ENCODE measurements around the gene TBCA. TPM values are rescaled to one million over a fixed set of nuclear protein-coding genes. Genes with fewer than 3 reads are reported as not detected.

The TBCA gene
- total RNA-seq, 2 donors from 2014 or later = 70.0 TPM

DNA sequence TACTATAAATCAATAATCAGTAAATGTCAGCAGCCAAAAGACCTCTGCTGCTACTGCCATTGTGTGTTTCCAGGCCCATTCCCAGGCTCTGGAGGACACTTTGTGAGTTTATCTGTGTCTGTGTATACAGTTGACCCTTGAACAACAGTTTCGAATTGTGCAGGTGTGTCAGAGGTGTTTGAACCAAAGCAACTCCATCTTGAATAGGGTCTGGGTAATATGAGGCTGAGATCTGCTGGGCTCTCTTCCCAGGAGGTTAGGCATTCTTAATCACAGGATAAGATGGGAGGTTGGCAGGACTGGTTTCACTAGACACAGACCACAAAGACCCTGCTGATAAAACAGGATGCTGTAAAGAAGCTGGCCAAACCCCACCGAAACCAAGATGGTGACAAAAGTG is 2.3 kb upstream of the TBCA start:
- no peaks in the 10 kb centered on the region for H3K9me3 ChIP-seq
- TF ChIP-seq, protein P1, sequence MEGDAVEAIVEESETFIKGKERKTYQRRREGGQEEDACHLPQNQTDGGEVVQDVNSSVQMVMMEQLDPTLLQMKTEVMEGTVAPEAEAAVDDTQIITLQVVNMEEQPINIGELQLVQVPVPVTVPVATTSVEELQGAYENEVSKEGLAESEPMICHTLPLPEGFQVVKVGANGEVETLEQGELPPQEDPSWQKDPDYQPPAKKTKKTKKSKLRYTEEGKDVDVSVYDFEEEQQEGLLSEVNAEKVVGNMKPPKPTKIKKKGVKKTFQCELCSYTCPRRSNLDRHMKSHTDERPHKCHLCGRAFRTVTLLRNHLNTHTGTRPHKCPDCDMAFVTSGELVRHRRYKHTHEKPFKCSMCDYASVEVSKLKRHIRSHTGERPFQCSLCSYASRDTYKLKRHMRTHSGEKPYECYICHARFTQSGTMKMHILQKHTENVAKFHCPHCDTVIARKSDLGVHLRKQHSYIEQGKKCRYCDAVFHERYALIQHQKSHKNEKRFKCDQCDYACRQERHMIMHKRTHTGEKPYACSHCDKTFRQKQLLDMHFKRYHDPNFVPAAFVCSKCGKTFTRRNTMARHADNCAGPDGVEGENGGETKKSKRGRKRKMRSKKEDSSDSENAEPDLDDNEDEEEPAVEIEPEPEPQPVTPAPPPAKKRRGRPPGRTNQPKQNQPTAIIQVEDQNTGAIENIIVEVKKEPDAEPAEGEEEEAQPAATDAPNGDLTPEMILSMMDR (IDR thresholded peaks at IDR 0.05) = no peak
- no peak overlapping the region for H3K27ac ChIP-seq
- no peaks in the 10 kb centered on the region for H3K27me3 ChIP-seq (replicated peaks; ENCODE audit: insufficient read depth)
- ATAC-seq (ENCODE audit: insufficient number of reproducible peaks, low FRiP score, low read depth) = no peak
- no peak for DNase-seq (ENCODE audit: low spot score)
- peaks cover 12 to 22% of the 10 kb centered on the region in 2 donors for H3K4me1 ChIP-seq (ENCODE audit: control insufficient read depth in 1 of 2, low read depth in 2 of 2)
- no peak overlapping the region for H3K4me3 ChIP-seq
- H3K36me3 ChIP-seq = no peaks in the 10 kb centered on the region

DNA sequence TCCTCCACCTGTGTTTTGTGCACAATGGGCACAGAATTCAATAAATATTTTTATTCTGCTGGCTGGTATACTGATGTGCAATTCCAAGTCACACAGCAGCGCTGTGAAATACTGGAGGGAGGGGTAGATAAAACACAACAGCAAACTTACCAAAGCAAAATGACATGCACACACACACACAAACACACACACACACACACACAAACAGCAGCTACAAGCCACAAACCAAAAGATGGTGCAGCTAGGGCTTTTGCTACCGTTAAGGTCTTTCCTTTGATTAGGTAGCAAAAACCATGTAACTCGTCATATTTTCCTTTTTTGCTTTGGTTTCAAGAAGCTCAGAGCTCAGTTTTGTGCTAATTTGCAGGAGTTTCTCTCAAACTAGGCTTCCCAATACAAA is 1.8 kb upstream of the TBCA start:
- DNase-seq (ENCODE audit: low spot score) (no peak), ATAC-seq (ENCODE audit: insufficient number of reproducible peaks, low FRiP score, low read depth) (no peak)
- peaks cover 17 to 27% of the 10 kb centered on the region in 2 donors for H3K4me1 ChIP-seq (ENCODE audit: control insufficient read depth in 1 of 2, low read depth in 2 of 2)

DNA sequence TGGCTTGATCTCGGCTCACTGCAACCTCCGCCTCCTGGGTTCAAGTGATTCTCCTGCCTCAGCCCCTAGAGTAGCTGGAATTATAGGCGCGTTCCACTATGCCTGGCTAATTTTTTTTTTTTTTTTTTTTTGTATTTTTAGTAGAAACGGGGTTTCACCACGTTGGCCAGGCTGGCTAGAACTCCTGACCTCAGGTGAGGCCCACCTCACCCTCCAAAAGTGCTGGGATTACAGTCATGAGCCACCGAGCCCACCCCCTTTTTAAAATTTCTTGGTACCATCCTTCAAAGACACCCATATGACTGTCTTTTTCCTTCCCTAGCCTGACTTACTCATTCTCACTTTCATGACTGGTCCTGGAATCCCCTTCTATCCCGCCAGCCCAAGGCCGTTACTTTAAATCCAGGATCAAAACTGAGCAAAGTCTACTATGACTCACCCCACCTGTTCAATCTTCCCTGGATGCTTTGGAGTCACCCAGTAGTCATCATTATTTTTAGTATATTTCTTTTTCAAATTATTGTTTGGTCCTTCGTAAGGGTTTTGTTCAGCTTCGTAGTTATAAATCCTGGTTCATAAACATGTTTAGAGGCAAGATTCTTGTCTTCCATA is 1.2 kb upstream of the TBCA start:
- TF ChIP-seq, protein P1 (IDR thresholded peaks at IDR 0.05) = no peak
- Histone ChIP-seq H3K36me3 (no peaks in the 10 kb centered on the region), H3K27ac (no peak overlapping the region), H3K4me1 (ENCODE audit: control insufficient read depth in 1 of 2, low read depth in 2 of 2) (peaks cover 17 to 32% of the 10 kb centered on the region in 2 donors), H3K27me3 (replicated peaks; ENCODE audit: insufficient read depth) (no peaks in the 10 kb centered on the region), H3K9me3 (no peaks in the 10 kb centered on the region), H3K4me3 (no peak overlapping the region)
- DNase-seq (ENCODE audit: low spot score) = no peak
- ATAC-seq (ENCODE audit: insufficient number of reproducible peaks, low FRiP score, low read depth) = no peak

More for the DNA sequence above, 1.8 kb upstream of the TBCA start:
- Histone ChIP-seq H3K9me3 (no peaks in the 10 kb centered on the region), H3K27ac (no peak overlapping the region), H3K4me3 (no peak overlapping the region), H3K36me3 (no peaks in the 10 kb centered on the region), H3K27me3 (replicated peaks; ENCODE audit: insufficient read depth) (no peaks in the 10 kb centered on the region)
- TF ChIP-seq, protein P1 (IDR thresholded peaks at IDR 0.05) = no peak

DNA sequence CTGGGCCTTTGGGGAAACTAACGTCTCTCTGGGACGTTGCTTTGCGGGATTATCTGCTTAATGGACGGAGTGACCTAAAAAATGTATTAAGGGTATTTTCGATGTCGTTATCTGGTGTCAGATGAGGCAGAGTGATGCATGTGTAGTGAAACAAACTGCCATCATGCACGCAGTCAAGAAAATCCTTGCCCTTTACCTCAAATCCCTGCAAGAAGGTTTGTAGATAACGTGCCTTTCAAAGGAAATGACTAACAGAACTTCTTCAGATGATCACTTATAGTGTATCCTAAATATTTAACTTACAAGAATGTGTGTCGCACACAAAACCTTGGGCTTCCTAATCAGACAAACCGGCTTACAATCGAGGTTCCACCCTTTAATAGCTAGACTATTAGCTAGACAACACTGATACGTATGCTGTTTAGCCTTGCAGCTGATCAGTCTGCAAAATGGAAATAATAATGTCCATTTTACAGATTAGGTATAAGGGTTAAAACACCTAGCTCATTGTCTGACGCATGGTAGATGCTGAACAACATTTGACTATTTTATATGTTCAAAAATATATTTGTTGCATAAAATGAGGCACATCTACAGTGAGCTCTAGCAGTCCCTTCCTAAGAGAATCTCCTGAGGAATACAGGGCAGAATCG is 541 bp upstream of the TBCA start:
- Histone ChIP-seq H3K4me1 (ENCODE audit: control insufficient read depth in 1 of 2, low read depth in 2 of 2) (peaks cover 17 to 32% of the 10 kb centered on the region in 2 donors), H3K9me3 (no peaks in the 10 kb centered on the region), H3K27me3 (replicated peaks; ENCODE audit: insufficient read depth) (no peaks in the 10 kb centered on the region), H3K36me3 (no peaks in the 10 kb centered on the region), H3K4me3 (peak overlapping the region; percentile 93), H3K27ac (peak overlapping the region; percentile 95 to 96)
- ATAC-seq (ENCODE audit: insufficient number of reproducible peaks, low FRiP score, low read depth) = no peak
- DNase-seq (ENCODE audit: low spot score) = no peak
- TF ChIP-seq, protein P1 (IDR thresholded peaks at IDR 0.05) = no peak

DNA sequence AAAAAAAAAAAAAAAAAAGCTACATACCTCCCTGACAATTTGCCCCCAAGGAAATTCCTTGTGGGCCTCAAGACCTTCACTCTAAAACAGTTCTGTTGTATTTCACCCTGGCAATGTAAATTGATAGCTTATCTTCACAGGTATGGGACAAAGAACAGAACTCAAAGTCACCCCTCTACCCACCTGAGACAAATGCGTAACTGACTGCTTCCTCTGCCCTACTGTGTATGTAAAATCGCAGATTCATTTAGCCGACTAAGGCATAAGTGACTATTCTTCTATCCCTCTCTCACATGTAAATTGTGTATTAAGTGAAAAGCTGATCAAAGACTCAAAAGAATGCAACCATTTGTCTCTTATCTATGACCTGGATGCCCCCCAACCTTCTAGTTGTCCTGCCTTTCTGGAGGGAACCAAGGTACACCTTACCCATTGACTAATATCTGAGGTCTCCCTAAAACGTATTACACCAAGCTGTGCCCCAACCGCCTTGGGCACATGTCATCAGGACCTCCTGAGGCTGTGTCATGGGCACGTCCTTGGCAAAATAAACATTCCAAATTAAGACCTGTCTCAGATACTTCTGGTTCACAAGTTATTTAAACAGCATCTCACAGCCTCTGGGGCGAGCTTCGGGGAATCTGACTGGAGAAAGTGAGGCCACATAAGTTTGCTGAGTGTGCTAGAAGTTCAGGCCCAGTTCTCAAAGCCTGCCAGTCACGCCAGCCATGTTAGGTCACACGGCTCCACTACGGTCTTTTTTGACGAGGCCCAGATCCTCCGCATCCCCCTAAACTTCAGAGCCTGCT is 954 bp downstream of the TBCA start:
- Histone ChIP-seq H3K27me3 (replicated peaks; ENCODE audit: insufficient read depth) (no peaks in the 10 kb centered on the region), H3K4me1 (ENCODE audit: control insufficient read depth in 1 of 2, low read depth in 2 of 2) (peaks cover 18 to 40% of the 10 kb centered on the region in 2 donors), H3K4me3 (peak overlapping the region; percentile 93), H3K27ac (peak overlapping the region; percentile 95 to 96), H3K9me3 (no peaks in the 10 kb centered on the region), H3K36me3 (no peaks in the 10 kb centered on the region)
- no peak for DNase-seq (ENCODE audit: low spot score)
- ATAC-seq (ENCODE audit: insufficient number of reproducible peaks, low FRiP score, low read depth) = peak; percentile 45
- TF ChIP-seq, protein P1 (IDR thresholded peaks at IDR 0.05) = no peak
